ENCODE data around the gene RWDD4.

RWDD4 gene

DNA sequence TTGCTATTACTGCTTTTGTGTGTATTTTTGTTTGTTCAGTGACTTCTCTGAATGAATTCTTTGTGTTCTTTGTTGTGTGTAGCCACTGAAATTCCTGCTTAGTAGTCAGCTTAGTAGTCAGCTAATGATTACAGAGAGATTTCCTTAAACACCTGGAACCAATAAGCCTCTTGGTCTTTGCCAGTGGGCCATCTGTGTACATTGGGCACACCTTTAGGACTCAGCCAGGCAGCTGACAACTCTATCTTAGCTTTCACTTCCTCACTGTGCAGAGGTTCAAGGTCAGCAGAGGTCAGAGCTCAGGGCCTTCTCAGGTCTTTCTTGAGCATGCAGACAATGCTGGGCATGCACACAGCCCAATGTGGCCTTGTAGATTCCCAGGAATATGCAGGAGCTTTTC is 59.3 kb downstream of the RWDD4 start:
- Histone ChIP-seq H3K4me2 (ENCODE audit: low read length) (no peak overlapping the region), H2BK120ac (ENCODE audit: insufficient read depth, low read length, poor library complexity) (no peak overlapping the region), H3K4me3 (ENCODE audit: low read depth, low read length) (no peak overlapping the region), H3K36me3 (ENCODE audit: control insufficient read depth in 1 of 2, insufficient read depth in 2 of 2, low read length in 2 of 2) (no peaks in the 10 kb centered on the region), H3K4me1 (ENCODE audit: control insufficient read depth in 1 of 2, insufficient read depth in 2 of 2, low read length in 2 of 2) (no peaks in the 10 kb centered on the region), H2BK12ac (ENCODE audit: low read length) (no peak overlapping the region), H4K91ac (ENCODE audit: low read depth, low read length) (no peak overlapping the region), H4K8ac (ENCODE audit: low read depth, low read length) (no peak overlapping the region), H4K12ac (ENCODE audit: low read depth, low read length) (no peak overlapping the region), H3K18ac (ENCODE audit: low read length) (no peak overlapping the region), H3K9ac (ENCODE audit: low read length) (no peak overlapping the region), H3K27me3 (ENCODE audit: insufficient read depth, low read length) (no peaks in the 10 kb centered on the region), H3K27ac (ENCODE audit: low read depth, low read length) (no peak overlapping the region), H3K79me2 (ENCODE audit: control insufficient read depth, insufficient read depth, low read length, poor library complexity) (no peaks in the 10 kb centered on the region), H2AK5ac (ENCODE audit: low read length) (no peak overlapping the region), H3K9me3 (ENCODE audit: insufficient read depth, low read depth, low read length) (no peaks in the 10 kb centered on the region), H3K4ac (ENCODE audit: low read depth, low read length) (no peak overlapping the region), H3K23ac (ENCODE audit: low read length) (no peak overlapping the region), H3K79me1 (ENCODE audit: low read length) (no peaks in the 10 kb centered on the region), H2BK5ac (ENCODE audit: low read depth, low read length, poor library complexity) (no peak overlapping the region), H2AFZ (ENCODE audit: insufficient read depth, low read length, poor library complexity) (no peak overlapping the region), H3K14ac (ENCODE audit: low read length) (no peak overlapping the region)
- no peak for DNase-seq

DNA sequence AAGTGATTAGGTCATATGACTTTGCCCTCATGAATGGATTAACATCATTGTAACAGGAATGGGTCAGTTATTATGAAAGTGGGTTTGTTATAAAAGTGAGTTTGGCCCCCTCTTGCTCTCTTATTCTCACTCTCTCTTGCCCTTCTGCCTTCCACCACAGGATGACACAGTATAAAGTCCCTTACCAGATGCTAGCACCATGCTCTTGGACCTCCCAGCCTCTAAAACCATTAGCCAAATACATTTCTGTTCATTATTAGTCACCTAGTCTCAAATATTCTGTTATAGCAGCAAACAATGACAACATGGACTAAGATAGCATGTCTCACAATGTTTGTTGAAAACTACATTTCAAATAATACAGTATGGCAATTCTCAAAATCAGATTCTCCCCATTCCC is 59.7 kb downstream of the RWDD4 start:
- Histone ChIP-seq H4K12ac (ENCODE audit: low read depth, low read length) (no peak overlapping the region), H3K4me1 (ENCODE audit: control insufficient read depth in 1 of 2, insufficient read depth in 2 of 2, low read length in 2 of 2) (no peaks in the 10 kb centered on the region), H3K36me3 (ENCODE audit: control insufficient read depth in 1 of 2, insufficient read depth in 2 of 2, low read length in 2 of 2) (no peaks in the 10 kb centered on the region), H2BK120ac (ENCODE audit: insufficient read depth, low read length, poor library complexity) (no peak overlapping the region), H3K27ac (ENCODE audit: low read depth, low read length) (no peak overlapping the region), H3K9me3 (ENCODE audit: insufficient read depth, low read depth, low read length) (no peaks in the 10 kb centered on the region), H3K4me2 (ENCODE audit: low read length) (no peak overlapping the region), H3K27me3 (ENCODE audit: insufficient read depth, low read length) (no peaks in the 10 kb centered on the region), H3K4ac (ENCODE audit: low read depth, low read length) (no peak overlapping the region), H3K4me3 (ENCODE audit: low read depth, low read length) (no peak overlapping the region), H2AFZ (ENCODE audit: insufficient read depth, low read length, poor library complexity) (no peak overlapping the region), H3K23ac (ENCODE audit: low read length) (no peak overlapping the region), H3K18ac (ENCODE audit: low read length) (no peak overlapping the region), H2AK5ac (ENCODE audit: low read length) (no peak overlapping the region), H4K8ac (ENCODE audit: low read depth, low read length) (no peak overlapping the region), H3K9ac (ENCODE audit: low read length) (no peak overlapping the region), H3K79me2 (ENCODE audit: control insufficient read depth, insufficient read depth, low read length, poor library complexity) (no peaks in the 10 kb centered on the region), H3K14ac (ENCODE audit: low read length) (no peak overlapping the region), H3K79me1 (ENCODE audit: low read length) (no peaks in the 10 kb centered on the region), H2BK5ac (ENCODE audit: low read depth, low read length, poor library complexity) (no peak overlapping the region), H2BK12ac (ENCODE audit: low read length) (no peak overlapping the region), H4K91ac (ENCODE audit: low read depth, low read length) (no peak overlapping the region)
- DNase-seq = no peak

DNA sequence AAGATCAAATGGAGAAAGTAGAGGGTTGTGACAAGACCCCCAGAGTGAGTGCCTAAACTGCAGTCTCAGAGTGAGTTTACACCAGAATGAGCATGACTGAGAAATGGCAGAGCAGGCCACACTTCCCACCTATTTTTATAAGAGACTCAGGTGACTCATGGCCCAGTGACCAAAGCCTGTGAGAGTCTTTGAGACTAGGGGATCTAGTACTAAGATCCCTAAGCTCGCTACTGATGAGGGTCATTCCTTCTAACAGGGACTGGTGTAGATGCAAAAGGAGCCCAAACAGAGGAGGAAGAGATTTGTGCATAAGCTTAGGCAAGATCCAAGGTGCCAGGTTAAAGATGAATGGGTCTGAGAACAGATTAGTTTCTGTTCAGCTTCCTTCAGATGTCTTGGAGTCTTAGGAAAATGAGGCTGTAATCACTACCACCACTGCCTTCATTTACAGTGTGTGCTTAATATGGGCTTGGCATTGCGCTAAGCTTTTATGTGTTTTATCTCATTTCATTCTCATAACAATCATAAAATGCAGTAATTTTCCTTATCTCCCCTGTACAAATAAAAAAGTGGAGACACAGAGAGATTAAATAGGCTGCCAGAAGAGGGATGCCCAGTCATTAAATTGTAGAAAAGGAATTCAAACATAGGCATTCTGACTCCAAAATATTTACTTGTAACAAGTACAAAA is 62.8 kb downstream of the RWDD4 start:
- no peak overlapping the region for H2BK5ac ChIP-seq (ENCODE audit: low read depth, low read length, poor library complexity)
- no peaks in the 10 kb centered on the region for H3K27me3 ChIP-seq (ENCODE audit: insufficient read depth, low read length)
- H4K8ac ChIP-seq (ENCODE audit: low read depth, low read length) = no peak overlapping the region
- no peak for DNase-seq
- no peak overlapping the region for H2AFZ ChIP-seq (ENCODE audit: insufficient read depth, low read length, poor library complexity)
- no peak overlapping the region for H3K27ac ChIP-seq (ENCODE audit: low read depth, low read length)
- H3K79me1 ChIP-seq (ENCODE audit: low read length) = no peaks in the 10 kb centered on the region
- no peak overlapping the region for H2AK5ac ChIP-seq (ENCODE audit: low read length)
- H3K4me3 ChIP-seq (ENCODE audit: low read depth, low read length) = no peak overlapping the region
- no peak overlapping the region for H4K91ac ChIP-seq (ENCODE audit: low read depth, low read length)
- no peak overlapping the region for H2BK12ac ChIP-seq (ENCODE audit: low read length)
- H4K12ac ChIP-seq (ENCODE audit: low read depth, low read length) = no peak overlapping the region
- no peak overlapping the region for H3K4ac ChIP-seq (ENCODE audit: low read depth, low read length)
- H3K18ac ChIP-seq (ENCODE audit: low read length) = no peak overlapping the region
- no peaks in the 10 kb centered on the region for H3K9me3 ChIP-seq (ENCODE audit: insufficient read depth, low read depth, low read length)
- no peaks in the 10 kb centered on the region for H3K36me3 ChIP-seq (ENCODE audit: control insufficient read depth in 1 of 2, insufficient read depth in 2 of 2, low read length in 2 of 2)
- no peak overlapping the region for H2BK120ac ChIP-seq (ENCODE audit: insufficient read depth, low read length, poor library complexity)
- no peak overlapping the region for H3K14ac ChIP-seq (ENCODE audit: low read length)
- H3K23ac ChIP-seq (ENCODE audit: low read length) = no peak overlapping the region
- H3K4me2 ChIP-seq (ENCODE audit: low read length) = no peak overlapping the region
- no CpG with 5 or more reads among the region's 2 CpGs for WGBS (ENCODE audit: extremely low coverage, insufficient coverage, insufficient read length)
- H3K9ac ChIP-seq (ENCODE audit: low read length) = no peak overlapping the region
- H3K4me1 ChIP-seq (ENCODE audit: control insufficient read depth in 1 of 2, insufficient read depth in 2 of 2, low read length in 2 of 2) = no peaks in the 10 kb centered on the region
- H3K79me2 ChIP-seq (ENCODE audit: control insufficient read depth, insufficient read depth, low read length, poor library complexity) = no peaks in the 10 kb centered on the region

DNA sequence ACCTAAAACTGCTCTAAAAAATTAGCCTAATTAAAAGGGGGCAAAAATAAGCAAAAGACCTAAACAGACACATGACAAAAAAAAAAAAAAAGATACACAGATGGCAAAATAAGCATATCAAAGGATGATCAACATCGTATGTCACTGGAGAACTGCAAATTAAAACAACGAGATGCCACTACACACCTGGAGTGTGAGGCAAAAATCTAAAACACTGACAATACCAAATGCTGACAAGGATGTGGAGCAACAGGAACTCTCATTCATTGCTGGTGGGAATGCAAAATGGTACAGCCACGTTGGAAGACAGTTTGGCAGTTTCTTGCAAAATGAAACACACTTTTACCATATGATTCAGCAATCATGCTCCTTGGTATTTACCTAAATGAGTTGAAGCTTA is 64.2 kb downstream of the RWDD4 start:
- Histone ChIP-seq H3K36me3 (ENCODE audit: control insufficient read depth in 1 of 2, insufficient read depth in 2 of 2, low read length in 2 of 2) (no peaks in the 10 kb centered on the region), H3K9me3 (ENCODE audit: insufficient read depth, low read depth, low read length) (no peaks in the 10 kb centered on the region), H3K79me1 (ENCODE audit: low read length) (no peaks in the 10 kb centered on the region), H3K4me2 (ENCODE audit: low read length) (no peak overlapping the region), H2BK12ac (ENCODE audit: low read length) (no peak overlapping the region), H3K27me3 (ENCODE audit: insufficient read depth, low read length) (no peaks in the 10 kb centered on the region), H3K27ac (ENCODE audit: low read depth, low read length) (no peak overlapping the region), H4K91ac (ENCODE audit: low read depth, low read length) (no peak overlapping the region), H2BK120ac (ENCODE audit: insufficient read depth, low read length, poor library complexity) (no peak overlapping the region), H3K14ac (ENCODE audit: low read length) (no peak overlapping the region), H3K18ac (ENCODE audit: low read length) (no peak overlapping the region), H3K4me3 (ENCODE audit: low read depth, low read length) (no peak overlapping the region), H2AK5ac (ENCODE audit: low read length) (no peak overlapping the region), H3K4me1 (ENCODE audit: control insufficient read depth in 1 of 2, insufficient read depth in 2 of 2, low read length in 2 of 2) (no peaks in the 10 kb centered on the region), H3K79me2 (ENCODE audit: control insufficient read depth, insufficient read depth, low read length, poor library complexity) (no peaks in the 10 kb centered on the region), H4K12ac (ENCODE audit: low read depth, low read length) (no peak overlapping the region), H3K9ac (ENCODE audit: low read length) (no peak overlapping the region), H2BK5ac (ENCODE audit: low read depth, low read length, poor library complexity) (no peak overlapping the region), H3K4ac (ENCODE audit: low read depth, low read length) (no peak overlapping the region), H4K8ac (ENCODE audit: low read depth, low read length) (no peak overlapping the region), H2AFZ (ENCODE audit: insufficient read depth, low read length, poor library complexity) (no peak overlapping the region), H3K23ac (ENCODE audit: low read length) (no peak overlapping the region)
- WGBS (ENCODE audit: extremely low coverage, insufficient coverage, insufficient read length) = no CpG with 5 or more reads among the region's 3 CpGs
- DNase-seq = no peak
